RWPE2 (cell line): ENCODE results near the gene TAS2R38.

ENCODE experiments used
- ATAC-seq: fragments of 200-7000 bp; cut with Tn5 transposase; 3 replicates; pipeline ENCODE4 v1.9.1; 2021; ENCODE audit warnings: low read depth
- DNase-seq: peaks from one replicate; pipeline ENCODE4 v3.0.0-alpha.2; 2020; ENCODE audit warnings: low spot score
- H3K27ac ChIP-seq: fragments of 450-650 bp; 2 replicates; pipeline ENCODE4 v1.5.1; 2017; ENCODE audit warnings: mild to moderate bottlenecking; ENCODE audit not compliant: poor library complexity, severe bottlenecking
- H3K27me3 ChIP-seq: fragments of 250-450 bp; sonication (Bioruptor Pico); 2 replicates; pipeline ENCODE4 v1.5.1; 2021; ENCODE audit warnings: mild to moderate bottlenecking, moderate library complexity; ENCODE audit not compliant: insufficient read depth, poor library complexity, severe bottlenecking
- H3K36me3 ChIP-seq: fragments of 250-450 bp; sonication (Bioruptor Pico); 2 replicates; pipeline ENCODE4 v1.5.1; 2020; ENCODE audit warnings: low read depth, mild to moderate bottlenecking, moderate library complexity
- H3K4me1 ChIP-seq: fragments of 250-450 bp; sonication (Bioruptor Pico); 2 replicates; pipeline ENCODE4 v1.5.1; 2021; ENCODE audit warnings: mild to moderate bottlenecking, moderate library complexity; ENCODE audit not compliant: insufficient read depth, poor library complexity, severe bottlenecking
- H3K4me3 ChIP-seq: fragments of 250-450 bp; sonication (Bioruptor Pico); 2 replicates; pipeline ENCODE4 v1.5.1; 2021; ENCODE audit warnings: mild to moderate bottlenecking, moderate library complexity; ENCODE audit not compliant: severe bottlenecking
- H3K9me3 ChIP-seq: fragments of 250-450 bp; sonication (Bioruptor Pico); 2 replicates; pipeline ENCODE4 v1.5.1; 2021; ENCODE audit warnings: mild to moderate bottlenecking, moderate library complexity; ENCODE audit not compliant: severe bottlenecking
- CTCF ChIP-seq: fragments of 450-650 bp; IDR thresholded peaks from one replicate; pipeline ENCODE4 v1.5.1; 2017; ENCODE audit warnings: mild to moderate bottlenecking, moderate library complexity; ENCODE audit not compliant: poor library complexity, severe bottlenecking

TAS2R38 gene

GRCh38 chr7:141960687-141961422 lies 12.7 kb downstream of the TAS2R38 start:
- peaks cover 7% of the 10 kb centered on the region for H3K4me1 ChIP-seq
- no peaks in the 10 kb centered on the region for H3K9me3 ChIP-seq
- ATAC-seq, result no peak
- DNase-seq, result no peak
- H3K27ac ChIP-seq, result no peak overlapping the region
- H3K4me3 ChIP-seq, result no peak overlapping the region
- H3K27me3 ChIP-seq, result no peaks in the 10 kb centered on the region
- no peaks in the 10 kb centered on the region for H3K36me3 ChIP-seq
- TF ChIP-seq CTCF, result no peak

GRCh38 chr7:141956084-141956483 lies 17.5 kb downstream of the TAS2R38 start:
- peaks cover 10% of the 10 kb centered on the region for H3K4me1 ChIP-seq
- H3K4me3 ChIP-seq, result no peak overlapping the region
- DNase-seq, result no peak
- no peak for TF ChIP-seq CTCF
- no peaks in the 10 kb centered on the region for H3K9me3 ChIP-seq
- H3K27ac ChIP-seq, result peak overlapping the region; percentile 46
- ATAC-seq, result peak; percentile 57; the same call in 2 of the 3 replicates
- no peaks in the 10 kb centered on the region for H3K36me3 ChIP-seq
- no peaks in the 10 kb centered on the region for H3K27me3 ChIP-seq

- DNase-seq, result no peak
- no peak overlapping the region for H3K4me3 ChIP-seq
- no peaks in the 10 kb centered on the region for H3K36me3 ChIP-seq
- H3K9me3 ChIP-seq, result no peaks in the 10 kb centered on the region
- no peak overlapping the region for H3K27ac ChIP-seq
- ATAC-seq, result no peak
- H3K4me1 ChIP-seq, result peaks cover 10% of the 10 kb centered on the region
- no peaks in the 10 kb centered on the region for H3K27me3 ChIP-seq
- TF ChIP-seq CTCF, result no peak
Observed at GRCh38 chr7:141954334-141954733, 19.2 kb downstream of the TAS2R38 start.

GRCh38 chr7:141952461-141952860 lies 21.1 kb downstream of the TAS2R38 start:
- H3K27me3 ChIP-seq, result no peaks in the 10 kb centered on the region
- ATAC-seq (no peak), DNase-seq (no peak)
- no peak overlapping the region for H3K4me3 ChIP-seq
- no peaks in the 10 kb centered on the region for H3K9me3 ChIP-seq
- peaks cover 10% of the 10 kb centered on the region for H3K4me1 ChIP-seq
- no peak for TF ChIP-seq CTCF
- H3K27ac ChIP-seq, result no peak overlapping the region
- H3K36me3 ChIP-seq, result no peaks in the 10 kb centered on the region

- H3K27ac ChIP-seq, result no peak overlapping the region
Observed at GRCh38 chr7:141950806-141951205, 22.8 kb downstream of the TAS2R38 start.

More at GRCh38 chr7:141950806-141951205, 22.8 kb downstream of the TAS2R38 start:
- Histone ChIP-seq H3K4me3 (no peak overlapping the region), H3K9me3 (no peaks in the 10 kb centered on the region), H3K27me3 (no peaks in the 10 kb centered on the region), H3K36me3 (no peaks in the 10 kb centered on the region), H3K4me1 (peaks cover 3% of the 10 kb centered on the region)
- DNase-seq (no peak), ATAC-seq (no peak)
- no peak for TF ChIP-seq CTCF
